NCI-H187 treated with DMSO at 0.1 percent for 48 hours (cell line): ENCODE data around the gene ZHX3.
"Not testable (repeated sequence)": the region's sequence is repeated elsewhere in the genome, so short reads cannot be mapped to it uniquely, and the experiment has no call there.

ENCODE experiments used
- DNase-seq: peaks from one replicate; lab custom pipeline; 2025; lab: John Stamatoyannopoulos, UW

ZHX3 gene

GRCh38 chr20:41330941-41331340 lies 13.4 kb upstream of the ZHX3 start:
- no peak for DNase-seq

- DNase-seq: no peak
Measured at GRCh38 chr20:41330343-41330720, 12.8 kb upstream of the ZHX3 start.

DNA sequence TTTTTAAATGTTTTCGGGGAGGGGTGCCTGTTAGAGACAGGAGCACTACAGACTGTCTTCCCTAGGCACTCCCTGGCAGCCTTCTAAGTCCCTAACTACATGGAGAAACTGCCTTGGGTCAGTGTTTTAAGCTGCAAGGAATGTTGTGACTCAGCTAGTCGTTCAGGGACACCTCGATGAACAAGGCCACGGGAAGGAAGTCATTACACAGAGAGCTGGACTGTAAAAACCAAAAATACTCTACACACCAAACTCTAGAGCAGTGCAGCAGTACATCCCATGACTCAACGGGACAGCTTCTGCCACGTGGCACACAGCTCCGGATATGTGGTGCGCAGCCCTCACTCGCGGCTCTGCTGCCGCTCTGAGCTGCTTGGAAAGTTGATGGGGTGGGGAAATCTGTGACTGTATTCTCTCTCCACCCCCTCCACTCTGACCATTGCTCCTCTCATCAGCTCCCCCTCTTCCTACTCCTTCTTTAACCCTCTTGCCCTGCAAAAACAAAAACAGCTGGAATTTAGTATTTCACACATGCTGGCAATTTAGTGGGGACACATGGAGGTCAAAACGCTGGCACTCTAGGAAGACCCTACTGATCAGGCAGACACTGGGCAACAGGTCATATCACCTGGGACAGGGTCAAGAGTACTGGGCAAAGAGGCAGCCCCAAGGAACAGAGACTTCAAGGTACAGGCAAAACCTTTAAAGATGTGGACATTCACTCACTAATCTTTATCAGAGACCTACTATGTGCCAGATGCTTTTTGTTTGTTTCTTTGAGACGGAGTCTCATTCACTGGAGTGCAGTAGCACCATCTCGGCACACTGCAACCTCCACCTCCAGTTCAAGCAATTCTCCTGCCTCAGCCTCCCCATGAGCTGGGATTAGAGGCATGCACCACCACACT lies 12.2 kb upstream of the ZHX3 start:
- no peak for DNase-seq

DNA sequence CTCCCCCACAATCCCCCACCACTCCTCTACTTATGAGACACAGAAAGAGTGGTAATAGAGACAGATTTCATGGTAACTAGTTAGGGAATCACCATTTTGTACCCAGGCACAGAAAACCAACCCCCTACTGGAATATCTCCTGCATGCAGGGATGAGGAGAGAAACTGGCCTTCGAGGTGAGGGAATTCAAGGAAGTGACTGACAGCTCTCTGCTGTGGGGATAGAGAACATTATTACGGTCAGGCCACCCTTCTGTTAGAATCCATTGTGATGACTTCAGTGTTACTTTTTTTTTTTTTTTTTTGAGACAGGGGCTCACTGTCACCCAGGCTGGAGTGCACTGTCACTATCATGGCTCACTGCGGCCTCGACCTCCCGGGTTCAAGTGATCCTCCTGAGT lies 9.6 kb upstream of the ZHX3 start:
- DNase-seq: no peak

DNA sequence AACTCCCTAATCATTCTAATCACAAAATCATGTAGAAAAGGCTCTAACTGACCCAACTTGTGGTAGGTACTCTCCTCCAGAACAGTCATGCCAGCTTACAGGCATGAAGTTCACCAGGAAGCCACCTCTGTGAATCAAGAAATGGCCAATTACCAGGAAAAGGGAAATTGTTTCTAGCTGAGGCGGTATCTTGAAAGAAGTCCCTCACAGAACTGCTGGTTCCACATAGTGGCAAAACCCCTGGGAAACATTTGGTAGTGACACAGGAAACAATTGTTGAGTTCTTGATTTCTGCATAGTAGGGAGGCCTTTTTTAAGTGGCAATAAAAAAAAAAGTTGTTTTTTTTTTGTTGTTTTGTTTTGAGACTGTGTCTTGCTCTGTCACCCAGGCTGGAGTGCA lies 3.4 kb upstream of the ZHX3 start:
- DNase-seq: no peak

DNA sequence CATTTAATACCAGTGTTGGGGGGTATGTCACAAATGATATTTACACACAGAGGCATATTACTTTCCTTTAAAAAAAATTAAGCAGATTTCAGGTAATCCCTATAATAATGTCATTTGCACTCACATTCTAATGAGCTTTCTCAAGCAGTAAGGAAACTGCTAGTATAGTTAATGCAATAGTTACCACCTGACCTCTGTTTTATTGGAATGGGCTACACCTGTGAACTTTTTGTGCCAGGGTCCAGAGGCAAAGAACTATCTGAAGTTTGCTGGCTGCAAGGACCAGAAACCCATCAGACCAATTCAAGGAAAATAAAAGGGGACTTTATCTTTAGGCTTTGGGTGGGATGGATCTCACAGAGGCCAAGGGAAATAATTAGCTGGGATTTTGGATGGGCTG lies 2.9 kb upstream of the ZHX3 start:
- DNase-seq: no peak

DNA sequence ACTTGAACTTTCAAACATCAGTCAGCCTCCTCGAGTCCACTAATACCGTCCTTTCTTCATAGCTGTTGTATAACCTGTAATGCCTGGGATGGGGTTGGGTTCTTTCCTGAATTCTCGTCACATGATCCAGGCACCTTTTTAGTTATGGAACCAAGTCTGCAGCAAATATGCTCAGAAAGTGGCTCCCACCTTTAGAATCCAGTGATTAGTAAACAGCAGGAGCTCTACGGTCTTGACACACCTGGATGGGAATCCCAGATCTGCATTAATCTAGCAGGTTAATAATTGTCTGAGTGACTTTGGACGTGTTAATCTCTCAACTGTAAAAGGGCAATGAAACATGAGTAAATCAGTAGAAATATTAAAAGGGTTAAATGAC lies 729 bp upstream of the ZHX3 start:
- no peak for DNase-seq

- no peak for DNase-seq
Measured at GRCh38 chr20:41316602-41317545, 657 bp downstream of the ZHX3 start.

- DNase-seq: no peak
Measured at GRCh38 chr20:41316051-41316450, 1.5 kb downstream of the ZHX3 start.

DNA sequence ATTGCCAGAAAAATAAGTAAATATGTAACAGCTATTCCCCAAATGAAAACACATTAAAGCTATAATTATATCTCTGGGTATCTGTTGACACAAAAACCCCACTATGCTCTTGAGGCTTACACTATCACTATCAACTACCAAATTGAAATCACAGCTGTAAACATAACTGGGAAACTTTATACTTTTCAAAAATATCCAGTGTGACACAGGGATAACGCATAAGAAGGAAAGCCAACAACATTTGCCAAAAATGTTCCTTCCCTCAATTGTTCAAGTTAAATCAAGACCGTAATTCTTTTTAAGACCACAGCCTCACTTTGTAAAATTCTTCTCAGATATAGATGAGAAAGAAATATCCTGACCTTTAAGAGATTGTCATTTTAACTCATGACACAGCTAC lies 3.1 kb downstream of the ZHX3 start:
- no peak for DNase-seq

DNA sequence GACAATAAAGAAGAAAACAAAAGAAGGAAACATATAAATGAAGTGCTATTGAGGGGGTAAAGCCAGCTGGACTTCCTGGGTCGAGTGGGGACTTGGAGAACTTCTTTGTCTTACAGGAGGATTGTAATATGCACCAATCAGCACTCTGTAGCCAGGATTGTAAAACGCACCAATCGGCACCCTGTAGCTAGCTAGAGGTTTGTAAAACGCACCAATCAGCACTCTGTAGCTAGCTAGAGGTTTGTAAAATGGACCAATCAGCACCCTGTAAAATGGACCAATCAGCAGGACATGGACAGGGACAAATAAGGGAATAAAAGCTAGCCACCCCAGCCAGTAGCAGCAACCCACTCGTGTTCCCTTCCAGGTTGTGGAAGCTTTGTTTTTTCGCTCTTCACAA lies 5.5 kb downstream of the ZHX3 start:
- not testable (repeated sequence) for DNase-seq

- no peak for DNase-seq
Measured at GRCh38 chr20:41309817-41310216, 7.7 kb downstream of the ZHX3 start.

DNA sequence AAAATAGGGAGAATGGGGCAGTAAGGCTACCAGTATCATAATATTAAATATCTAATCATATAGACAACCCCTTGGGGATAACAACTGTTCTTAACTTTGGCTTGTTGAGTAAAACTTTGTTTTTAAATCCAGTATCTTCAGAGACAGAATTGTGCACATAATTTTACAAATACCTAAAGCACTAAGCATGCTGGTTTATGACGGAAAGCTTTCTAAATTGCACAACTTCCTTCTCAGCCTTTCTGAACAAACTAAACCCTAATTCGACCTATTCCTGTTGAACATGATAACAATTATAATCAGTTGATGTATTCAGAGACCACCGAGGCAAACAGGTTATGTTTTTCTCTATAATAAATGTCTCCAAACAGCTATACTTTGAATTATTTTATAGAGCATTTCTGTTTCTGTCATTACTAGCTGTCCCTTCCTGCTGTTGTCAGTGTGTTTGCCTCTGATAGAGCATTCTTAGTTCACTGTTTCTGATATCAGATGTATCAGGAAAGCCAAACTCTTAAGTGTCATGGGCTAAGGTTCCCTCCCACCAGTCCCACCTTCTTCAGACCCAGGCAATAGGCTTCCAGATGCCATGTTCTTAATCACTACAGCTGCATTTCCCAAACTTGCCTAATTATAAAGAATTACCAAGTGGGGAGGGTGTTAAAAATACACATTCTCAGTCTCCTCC lies 8.7 kb downstream of the ZHX3 start:
- DNase-seq: no peak

DNA sequence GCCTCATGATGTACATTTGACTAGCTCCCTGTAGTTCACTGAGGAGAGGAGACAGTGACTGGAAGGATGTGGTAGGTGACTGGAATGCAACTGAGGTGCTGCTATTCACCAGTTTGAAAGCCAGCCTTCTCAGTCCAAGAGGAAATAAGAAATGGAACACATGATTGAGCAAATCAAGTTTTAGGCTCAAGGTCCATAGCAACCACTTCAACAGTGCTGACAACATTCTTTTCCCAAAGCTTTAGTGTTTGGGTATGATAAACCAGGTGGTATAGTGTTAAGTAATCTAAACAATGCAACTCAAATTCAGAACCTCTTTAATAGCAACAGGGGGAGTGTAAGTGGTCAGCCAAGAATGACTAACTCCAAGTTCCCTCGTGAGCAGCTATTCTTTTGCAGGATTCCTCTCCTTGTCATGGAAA lies 9.2 kb downstream of the ZHX3 start:
- no peak for DNase-seq

DNA sequence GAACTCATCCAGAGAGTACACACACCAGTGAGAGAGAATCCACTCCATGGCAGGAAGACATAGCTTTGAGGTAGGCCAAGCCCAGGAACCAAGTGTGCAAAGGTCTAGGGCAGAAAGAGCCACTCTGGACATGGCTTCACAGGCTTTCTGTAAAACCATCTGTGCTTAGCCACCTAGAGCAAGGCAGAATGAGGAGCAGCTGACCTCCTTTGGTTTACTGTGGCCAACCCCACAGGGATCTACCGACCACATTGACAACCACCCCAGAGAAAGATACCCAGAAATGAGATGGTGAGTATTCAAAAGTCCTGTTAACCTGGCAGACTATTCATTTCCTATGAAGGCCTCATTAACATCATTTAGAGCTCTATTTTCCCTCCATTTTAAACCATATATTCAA lies 10.5 kb downstream of the ZHX3 start:
- DNase-seq: no peak

- no peak for DNase-seq
Measured at GRCh38 chr20:41306061-41306727, 11.3 kb downstream of the ZHX3 start.

- no peak for DNase-seq
Measured at GRCh38 chr20:41304424-41305079, 13.0 kb downstream of the ZHX3 start.

DNA sequence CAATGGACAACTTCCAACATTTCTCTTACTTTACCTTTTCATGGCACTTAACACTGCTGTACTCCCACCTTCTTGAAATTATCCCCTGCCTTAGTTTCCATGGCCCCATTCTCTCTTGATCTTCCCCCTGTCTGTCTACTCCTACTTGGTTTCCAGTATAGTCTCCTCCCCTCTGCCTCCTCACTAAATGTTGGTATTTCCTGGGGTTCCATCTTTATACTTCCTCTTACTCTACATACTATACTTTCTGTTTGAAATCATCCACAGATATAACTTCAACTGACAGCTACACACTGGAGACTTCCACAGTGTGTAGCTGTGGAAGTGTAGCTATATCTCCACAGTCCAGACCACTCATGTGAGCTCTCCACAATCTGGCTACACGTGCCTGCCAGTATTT lies 13.5 kb downstream of the ZHX3 start:
- no peak for DNase-seq

GRCh38 chr20:41300886-41301285 lies 16.6 kb downstream of the ZHX3 start:
- DNase-seq: no peak

DNA sequence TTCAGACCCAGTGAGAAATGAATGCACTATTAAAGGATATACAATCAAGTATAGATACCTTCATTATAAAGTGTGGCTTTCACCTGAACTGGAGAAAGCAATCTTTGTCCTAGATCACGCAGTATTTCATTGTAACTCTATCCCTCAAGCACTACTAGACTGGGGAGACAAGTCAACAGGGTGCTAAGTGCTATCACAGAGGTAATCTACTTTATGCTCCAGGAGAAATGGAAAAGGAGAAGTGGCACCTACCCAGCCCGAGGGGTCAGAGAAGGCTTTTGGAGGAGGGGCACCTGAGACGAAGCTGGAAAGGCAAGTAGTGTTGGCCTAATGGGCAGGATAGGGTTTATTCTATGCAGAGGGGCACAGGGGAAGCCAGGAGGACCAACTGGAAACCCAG lies 17.1 kb downstream of the ZHX3 start:
- peak; percentile 54 for DNase-seq

GRCh38 chr20:41299899-41300298 lies 17.6 kb downstream of the ZHX3 start:
- DNase-seq: no peak
